Fibroblast of lung (primary cell): ENCODE data around the gene PARD6B. TPM values are rescaled to one million over a fixed set of nuclear protein-coding genes. Genes with fewer than 3 reads are reported as not detected.

Source experiments
- DNase-seq, 2 donors: peaks; one replicate each; pipeline versions ENCODE4 v3.0.0 to v3.0.0-alpha.2; 2010; ENCODE audit warnings: low read depth in 2 of 2
- H2AFZ ChIP-seq: 2 replicates; pipeline ENCODE4 v1.5.1; 2012; ENCODE audit warnings: low read length, control low read depth, inconsistent platforms
- H3K27ac ChIP-seq: 2 replicates; pipeline ENCODE4 v1.5.1; 2011; ENCODE audit warnings: low read length, control low read depth; ENCODE audit not compliant: insufficient read depth
- H3K27me3 ChIP-seq: 2 replicates; pipeline ENCODE4 v1.5.1; 2011; ENCODE audit warnings: mild to moderate bottlenecking, low read length; ENCODE audit not compliant: control insufficient read depth, insufficient read depth
- H3K36me3 ChIP-seq: 2 replicates; pipeline ENCODE4 v1.5.1; 2011; ENCODE audit warnings: low read length; ENCODE audit not compliant: control insufficient read depth, insufficient read depth
- H3K4me1 ChIP-seq: 2 replicates; pipeline ENCODE4 v1.5.1; 2011; ENCODE audit warnings: low read length; ENCODE audit not compliant: control insufficient read depth, insufficient read depth; ENCODE audit errors: extremely low read depth
- H3K4me2 ChIP-seq: 2 replicates; pipeline ENCODE4 v1.5.1; 2011; ENCODE audit warnings: low read length, control low read depth; ENCODE audit not compliant: insufficient read depth; ENCODE audit errors: extremely low read depth
- H3K4me3 ChIP-seq, 4 experiments: fragments of 200-600 bp in 1 of 4; sonication (generic) in 1 of 4; replicated peaks in 1 of 4; 2 replicates each; pipeline ENCODE4 v1.5.1; 2011 to 2016; ENCODE audit warnings: low read length in 4 of 4, low read depth in 3 of 4, mild to moderate bottlenecking in 3 of 4, control low read depth in 2 of 4, inconsistent platforms in 1 of 4, mixed read lengths in 1 of 4; ENCODE audit not compliant: insufficient read depth in 1 of 4; ENCODE audit errors: control extremely low read depth in 1 of 4
- H3K79me2 ChIP-seq: 2 replicates; pipeline ENCODE4 v1.5.1; 2012; ENCODE audit warnings: mild to moderate bottlenecking, low read length, inconsistent platforms; ENCODE audit not compliant: control insufficient read depth, insufficient read depth
- H3K9ac ChIP-seq: 2 replicates; pipeline ENCODE4 v1.5.1; 2011; ENCODE audit warnings: mild to moderate bottlenecking, low read length, control low read depth; ENCODE audit not compliant: insufficient read depth
- H3K9me3 ChIP-seq: 2 replicates; pipeline ENCODE4 v1.5.1; 2012; ENCODE audit warnings: low read depth, low read length; ENCODE audit not compliant: control insufficient read depth, insufficient read depth
- H4K20me1 ChIP-seq: 2 replicates; pipeline ENCODE4 v1.5.1; 2011; ENCODE audit warnings: low read length; ENCODE audit not compliant: control insufficient read depth, insufficient read depth; ENCODE audit errors: extremely low read depth
- EZH2 ChIP-seq: IDR thresholded peaks from 2 replicates; pipeline ENCODE4 v1.5.1; 2012; ENCODE audit warnings: low read length, control low read depth, mild to moderate bottlenecking; ENCODE audit errors: missing control alignments
- polyA plus RNA-seq, 2 donors: library from polyadenylated mRNA; depleted of rRNA in 1 of 2; stranded (reverse) in 1 of 2; unstranded in 1 of 2; fragments of >200 nt; gene quantifications; 2 replicates each; pipeline ENCODE4 v1.2.1, GENCODE V29; 2011 to 2012; ENCODE audit warnings: missing spikeins in 1 of 2
- total RNA-seq: library from RNA; depleted of rRNA; stranded (reverse); fragments of >200 nt; gene quantifications from 2 replicates; pipeline ENCODE4 v1.2.1, GENCODE V29; 2014
- TF ChIP-seq, protein P1 (sequence below), 2 donors: IDR thresholded peaks in 1 of 2; conservative IDR thresholded peaks in 1 of 2; 1 replicate in 1 of 2; 2 replicates in 1 of 2; pipeline ENCODE4 v1.5.1; 2011 to 2012; ENCODE audit warnings: low read length in 2 of 2, control low read depth in 1 of 2, inconsistent platforms in 1 of 2, low read depth in 1 of 2, mild to moderate bottlenecking in 1 of 2

Gene PARD6B
- total and polyA plus RNA-seq, 2 donors (not counting 1 experiment from before 2014, with no cell fraction given), result 0.30 to 0.83 TPM

- H3K9me3 ChIP-seq, result no peaks in the 10 kb centered on the region
- no peak for TF ChIP-seq EZH2
- TF ChIP-seq, protein P1, sequence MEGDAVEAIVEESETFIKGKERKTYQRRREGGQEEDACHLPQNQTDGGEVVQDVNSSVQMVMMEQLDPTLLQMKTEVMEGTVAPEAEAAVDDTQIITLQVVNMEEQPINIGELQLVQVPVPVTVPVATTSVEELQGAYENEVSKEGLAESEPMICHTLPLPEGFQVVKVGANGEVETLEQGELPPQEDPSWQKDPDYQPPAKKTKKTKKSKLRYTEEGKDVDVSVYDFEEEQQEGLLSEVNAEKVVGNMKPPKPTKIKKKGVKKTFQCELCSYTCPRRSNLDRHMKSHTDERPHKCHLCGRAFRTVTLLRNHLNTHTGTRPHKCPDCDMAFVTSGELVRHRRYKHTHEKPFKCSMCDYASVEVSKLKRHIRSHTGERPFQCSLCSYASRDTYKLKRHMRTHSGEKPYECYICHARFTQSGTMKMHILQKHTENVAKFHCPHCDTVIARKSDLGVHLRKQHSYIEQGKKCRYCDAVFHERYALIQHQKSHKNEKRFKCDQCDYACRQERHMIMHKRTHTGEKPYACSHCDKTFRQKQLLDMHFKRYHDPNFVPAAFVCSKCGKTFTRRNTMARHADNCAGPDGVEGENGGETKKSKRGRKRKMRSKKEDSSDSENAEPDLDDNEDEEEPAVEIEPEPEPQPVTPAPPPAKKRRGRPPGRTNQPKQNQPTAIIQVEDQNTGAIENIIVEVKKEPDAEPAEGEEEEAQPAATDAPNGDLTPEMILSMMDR (conservative IDR thresholded peaks at IDR 0.05 in 1 of 2, IDR thresholded peaks at IDR 0.05 in 1 of 2; ENCODE audit: low read depth in 1 of 2, low read length in 2 of 2), result no peak
- DNase-seq, result no peak
- H4K20me1 ChIP-seq, result no peaks in the 10 kb centered on the region
- H3K27ac ChIP-seq, result no peak overlapping the region
- H3K27me3 ChIP-seq, result no peaks in the 10 kb centered on the region
- no peak overlapping the region for H3K9ac ChIP-seq
- H3K79me2 ChIP-seq, result no peaks in the 10 kb centered on the region
- peaks cover 5% of the 10 kb centered on the region for H3K4me1 ChIP-seq
- no peaks in the 10 kb centered on the region for H3K36me3 ChIP-seq
- no peak overlapping the region for H3K4me2 ChIP-seq
- no peak overlapping the region for H2AFZ ChIP-seq
- H3K4me3 ChIP-seq, result no peak overlapping the region
These were observed 11.7 kb downstream of the PARD6B start for GRCh38 chr20:50743087-50743486.

DNA sequence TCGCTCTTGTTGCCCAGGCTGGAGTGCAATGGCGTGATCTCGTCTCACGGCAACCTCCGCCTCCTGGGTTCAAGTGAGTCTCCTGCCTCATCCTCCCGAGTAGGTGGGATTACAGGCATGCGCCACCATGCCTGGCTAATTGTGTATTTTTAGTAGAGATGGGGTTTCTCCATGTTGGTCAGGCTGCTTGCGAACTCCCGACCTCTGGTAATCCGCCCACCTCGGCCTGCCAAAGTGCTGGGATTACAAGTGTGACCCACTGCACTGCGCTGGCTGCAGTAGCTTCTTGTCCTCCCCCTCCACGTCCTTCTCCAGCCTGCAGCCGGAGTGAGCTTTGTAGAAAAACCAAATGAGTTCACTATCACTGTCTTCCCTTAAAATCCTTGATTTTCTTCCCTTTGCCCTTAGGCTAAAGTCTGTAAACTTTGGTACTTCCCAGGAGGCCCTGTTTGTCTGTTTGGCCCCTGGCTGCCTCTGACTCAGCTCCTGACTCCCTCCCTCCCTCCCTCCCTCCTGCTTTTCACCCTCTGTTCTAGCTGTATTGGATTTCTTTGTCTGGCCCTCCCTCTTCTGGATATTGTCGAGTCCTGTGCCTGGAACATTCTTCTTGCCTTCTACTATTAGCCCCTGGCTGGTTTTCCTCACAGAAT is 12.9 kb downstream of the PARD6B start:
- Histone ChIP-seq H3K36me3 (no peaks in the 10 kb centered on the region), H3K9me3 (no peaks in the 10 kb centered on the region), H3K27me3 (no peaks in the 10 kb centered on the region), H3K79me2 (no peaks in the 10 kb centered on the region), H3K4me3 (no peak overlapping the region), H3K9ac (no peak overlapping the region), H3K4me1 (peaks cover 5% of the 10 kb centered on the region), H4K20me1 (no peaks in the 10 kb centered on the region), H3K27ac (peak overlapping the region; percentile 32), H2AFZ (peak overlapping the region; percentile 95), H3K4me2 (peak overlapping the region; percentile 78)
- DNase-seq, result peak; percentile 86 to 91
- TF ChIP-seq, protein P1 (conservative IDR thresholded peaks at IDR 0.05 in 1 of 2, IDR thresholded peaks at IDR 0.05 in 1 of 2; ENCODE audit: low read depth in 1 of 2, low read length in 2 of 2), result peak; percentile 24 to 45
- TF ChIP-seq EZH2, result no peak

DNA sequence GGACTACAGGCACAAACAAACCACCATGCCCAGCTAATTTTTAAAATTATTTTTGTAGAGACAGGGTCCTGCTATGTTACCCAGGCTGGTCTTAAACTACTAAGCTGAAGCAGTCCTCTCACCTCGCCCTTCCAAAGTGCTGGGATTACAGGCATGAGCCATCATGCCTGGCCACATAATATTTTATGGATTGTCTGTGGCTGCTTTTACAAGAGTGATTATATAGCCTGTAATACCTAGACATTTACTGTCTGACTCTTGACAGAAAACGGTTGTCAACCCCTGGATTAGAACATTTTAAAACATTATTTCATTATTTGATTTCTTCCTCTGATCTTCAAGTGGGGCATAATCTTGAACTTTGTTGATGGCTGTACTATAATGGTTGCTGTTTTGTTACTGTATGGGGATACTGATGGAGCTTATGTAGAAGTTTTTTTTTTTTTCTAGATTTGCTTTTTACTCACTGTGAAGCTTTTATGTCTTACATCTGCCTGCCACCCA is 14.3 kb downstream of the PARD6B start:
- Histone ChIP-seq H3K36me3 (no peaks in the 10 kb centered on the region), H3K27ac (no peak overlapping the region), H3K9ac (no peak overlapping the region)

More for the DNA sequence above, 14.3 kb downstream of the PARD6B start:
- TF ChIP-seq EZH2, result no peak
- TF ChIP-seq, protein P1 (conservative IDR thresholded peaks at IDR 0.05 in 1 of 2, IDR thresholded peaks at IDR 0.05 in 1 of 2; ENCODE audit: low read depth in 1 of 2, low read length in 2 of 2), result no peak
- Histone ChIP-seq H3K4me1 (peaks cover 5% of the 10 kb centered on the region), H3K4me3 (no peak overlapping the region), H4K20me1 (no peaks in the 10 kb centered on the region), H3K79me2 (no peaks in the 10 kb centered on the region), H2AFZ (no peak overlapping the region), H3K9me3 (no peaks in the 10 kb centered on the region), H3K27me3 (no peaks in the 10 kb centered on the region), H3K4me2 (no peak overlapping the region)
- DNase-seq, result no peak
